ENCODE data around the gene LPP. TPM values are rescaled to one million over a fixed set of nuclear protein-coding genes. Genes with fewer than 3 reads are reported as not detected.

LPP gene
- total RNA-seq, 6 experiments from 2014 or later, result 84.1 to 121 (median 102) TPM

DNA sequence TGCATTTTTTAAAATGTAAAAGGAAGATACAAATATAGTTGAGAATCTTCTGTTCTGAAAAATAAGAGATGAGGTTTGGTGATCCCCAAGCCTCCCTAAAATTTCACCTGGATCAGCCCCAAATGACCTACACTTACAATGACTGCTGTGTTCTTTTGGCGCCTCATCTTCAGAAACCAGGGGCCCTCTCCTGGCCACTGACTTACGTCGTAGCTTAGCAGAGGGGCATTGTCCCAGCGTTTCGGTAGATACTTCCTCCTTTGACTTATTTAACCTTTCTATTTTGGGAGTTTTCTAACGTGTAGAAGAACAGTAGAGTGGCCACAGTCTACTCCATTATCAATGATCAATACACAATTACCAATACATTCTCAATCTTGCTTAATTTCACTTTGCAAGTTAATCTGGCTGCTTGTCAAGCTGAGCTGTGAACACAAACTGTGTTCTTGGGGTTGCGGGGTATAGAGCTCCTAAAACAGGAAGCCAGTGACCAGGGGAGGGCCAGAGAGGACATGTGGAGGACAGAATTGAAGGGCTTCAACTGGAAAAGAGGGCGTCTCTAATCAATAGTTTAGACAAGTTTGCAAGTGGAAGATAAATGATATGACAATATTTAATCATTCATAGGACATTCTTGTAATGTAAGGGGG lies 419.5 kb downstream of the LPP start:
- Mint-ChIP-seq H3K27me3 (ENCODE audit: insufficient read depth) (no peaks in the 10 kb centered on the region; the same call in none of the 2 replicates), H3K4me1 (ENCODE audit: low read depth) (peaks cover 36% of the 10 kb centered on the region), H3K4me3 (no peak overlapping the region), H3K9me3 (no peaks in the 10 kb centered on the region), H3K36me3 (ENCODE audit: low read depth) (peaks cover 9% of the 10 kb centered on the region), H3K27ac (no peak overlapping the region)
- DNase-seq, result no peak
- TF ChIP-seq, protein P1, sequence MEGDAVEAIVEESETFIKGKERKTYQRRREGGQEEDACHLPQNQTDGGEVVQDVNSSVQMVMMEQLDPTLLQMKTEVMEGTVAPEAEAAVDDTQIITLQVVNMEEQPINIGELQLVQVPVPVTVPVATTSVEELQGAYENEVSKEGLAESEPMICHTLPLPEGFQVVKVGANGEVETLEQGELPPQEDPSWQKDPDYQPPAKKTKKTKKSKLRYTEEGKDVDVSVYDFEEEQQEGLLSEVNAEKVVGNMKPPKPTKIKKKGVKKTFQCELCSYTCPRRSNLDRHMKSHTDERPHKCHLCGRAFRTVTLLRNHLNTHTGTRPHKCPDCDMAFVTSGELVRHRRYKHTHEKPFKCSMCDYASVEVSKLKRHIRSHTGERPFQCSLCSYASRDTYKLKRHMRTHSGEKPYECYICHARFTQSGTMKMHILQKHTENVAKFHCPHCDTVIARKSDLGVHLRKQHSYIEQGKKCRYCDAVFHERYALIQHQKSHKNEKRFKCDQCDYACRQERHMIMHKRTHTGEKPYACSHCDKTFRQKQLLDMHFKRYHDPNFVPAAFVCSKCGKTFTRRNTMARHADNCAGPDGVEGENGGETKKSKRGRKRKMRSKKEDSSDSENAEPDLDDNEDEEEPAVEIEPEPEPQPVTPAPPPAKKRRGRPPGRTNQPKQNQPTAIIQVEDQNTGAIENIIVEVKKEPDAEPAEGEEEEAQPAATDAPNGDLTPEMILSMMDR (IDR thresholded peaks at IDR 0.05), result no peak

DNA sequence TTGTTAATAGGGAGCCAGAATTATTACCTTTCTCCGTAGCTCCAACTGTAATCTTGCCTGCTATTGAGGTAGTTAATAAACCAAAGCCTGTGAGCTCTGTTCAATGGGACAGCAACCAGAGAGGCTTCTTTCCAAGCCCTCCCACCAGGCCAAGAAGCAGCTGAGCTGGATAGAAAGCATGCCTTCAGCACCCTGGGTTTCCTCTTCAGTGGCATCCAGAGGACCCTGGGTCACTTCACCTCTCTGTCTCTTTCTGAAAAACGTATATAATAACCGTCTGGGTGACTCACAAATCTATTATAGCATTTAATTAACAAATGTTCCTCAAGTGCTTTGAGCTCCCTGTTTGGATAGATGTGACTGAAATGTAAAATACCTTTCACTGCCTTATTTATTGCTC lies 420.0 kb downstream of the LPP start:
- TF ChIP-seq, protein P1 (IDR thresholded peaks at IDR 0.05), result no peak
- Mint-ChIP-seq H3K4me1 (ENCODE audit: low read depth) (peaks cover 36% of the 10 kb centered on the region), H3K9me3 (no peaks in the 10 kb centered on the region), H3K4me3 (no peak overlapping the region), H3K27ac (no peak overlapping the region), H3K27me3 (ENCODE audit: insufficient read depth) (no peaks in the 10 kb centered on the region; the same call in none of the 2 replicates), H3K36me3 (ENCODE audit: low read depth) (peaks cover 9% of the 10 kb centered on the region)
- no peak for DNase-seq

DNA sequence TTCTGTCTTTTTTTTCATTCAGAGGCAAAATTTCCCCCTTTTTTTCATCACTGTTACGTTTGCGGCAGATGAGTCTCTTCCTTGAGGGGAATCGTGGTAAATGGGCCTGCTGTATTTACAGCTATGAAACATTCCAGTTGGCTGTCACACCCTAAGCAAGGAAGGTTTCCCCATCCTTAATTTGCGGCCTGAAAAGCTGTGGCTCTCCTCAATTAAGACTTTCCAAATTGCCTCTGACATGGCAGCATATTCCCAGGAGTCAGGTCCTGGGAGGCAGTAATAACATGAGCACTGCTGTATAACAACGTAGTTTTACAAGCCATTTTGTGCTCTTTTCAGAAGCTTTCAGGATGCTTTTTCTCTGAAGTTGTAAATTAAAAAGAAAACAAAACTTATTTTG lies 420.9 kb downstream of the LPP start:
- DNase-seq, result no peak
- Mint-ChIP-seq H3K9me3 (no peaks in the 10 kb centered on the region), H3K27me3 (ENCODE audit: insufficient read depth) (no peaks in the 10 kb centered on the region; the same call in none of the 2 replicates), H3K4me3 (no peak overlapping the region), H3K4me1 (ENCODE audit: low read depth) (peaks cover 37% of the 10 kb centered on the region), H3K27ac (no peak overlapping the region), H3K36me3 (ENCODE audit: low read depth) (peaks cover 9% of the 10 kb centered on the region)
- TF ChIP-seq, protein P1 (IDR thresholded peaks at IDR 0.05), result no peak

DNA sequence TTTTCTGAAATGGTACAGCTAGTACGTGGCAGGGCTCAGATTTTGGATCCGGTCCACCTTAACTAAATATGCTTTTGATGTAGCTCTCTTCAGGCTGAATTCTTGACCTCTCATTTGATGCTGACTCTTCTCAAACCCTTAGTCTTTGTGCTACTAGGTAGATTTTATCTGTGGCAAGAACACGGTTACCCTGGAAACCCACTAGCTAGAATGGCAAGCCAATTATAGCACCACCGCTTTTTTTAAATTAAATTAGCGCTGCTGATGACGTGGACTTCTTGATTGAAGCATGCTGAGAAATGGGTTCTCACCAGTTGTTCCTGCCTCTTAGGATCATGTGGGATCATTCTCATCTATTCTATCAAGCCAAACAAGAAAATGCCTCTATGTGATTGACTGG lies 421.5 kb downstream of the LPP start:
- Mint-ChIP-seq H3K27ac (no peak overlapping the region), H3K4me3 (no peak overlapping the region), H3K9me3 (no peaks in the 10 kb centered on the region), H3K4me1 (ENCODE audit: low read depth) (peaks cover 31% of the 10 kb centered on the region), H3K36me3 (ENCODE audit: low read depth) (peaks cover 9% of the 10 kb centered on the region), H3K27me3 (ENCODE audit: insufficient read depth) (no peaks in the 10 kb centered on the region; the same call in none of the 2 replicates)
- DNase-seq, result no peak
- TF ChIP-seq, protein P1 (IDR thresholded peaks at IDR 0.05), result no peak

DNA sequence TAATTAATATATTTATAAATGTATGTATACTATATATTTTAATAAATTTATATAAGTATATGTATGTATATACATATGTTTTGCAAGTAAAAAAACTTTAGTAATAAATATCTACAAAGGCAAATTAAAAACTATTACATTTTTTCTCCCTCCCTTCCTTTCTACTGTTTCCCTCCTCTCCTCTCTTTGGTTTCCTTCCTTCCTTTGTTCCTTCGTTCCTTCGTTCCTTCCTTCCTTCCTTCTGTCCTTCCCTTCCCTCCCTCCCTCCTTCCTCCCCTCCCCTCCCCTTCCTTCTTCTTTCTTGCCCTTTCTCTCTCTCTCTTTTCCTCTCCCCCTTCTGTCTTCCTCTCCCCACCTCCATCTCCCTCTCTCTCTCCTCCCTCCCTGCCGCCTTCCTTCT lies 423.6 kb downstream of the LPP start:
- Mint-ChIP-seq H3K9me3 (no peaks in the 10 kb centered on the region), H3K27ac (no peak overlapping the region), H3K36me3 (ENCODE audit: low read depth) (no peaks in the 10 kb centered on the region), H3K4me3 (no peak overlapping the region), H3K4me1 (ENCODE audit: low read depth) (peaks cover 19% of the 10 kb centered on the region), H3K27me3 (ENCODE audit: insufficient read depth) (no peaks in the 10 kb centered on the region; the same call in none of the 2 replicates)
- no peak for DNase-seq
- TF ChIP-seq, protein P1 (IDR thresholded peaks at IDR 0.05), result no peak

Measured in HFFc6 (cell line).